CD4-positive, alpha-beta T cell (primary cell): ENCODE results near the gene OR1J4. TPM values are rescaled to one million over a fixed set of nuclear protein-coding genes. Genes with fewer than 3 reads are reported as not detected.

Experiments
- ATAC-seq: fragments of 200-7000 bp; cut with Tn5 transposase; one replicate; pipeline ENCODE4 v1.10.0; 2022; ENCODE audit warnings: mild to moderate bottlenecking; ENCODE audit not compliant: poor library complexity
- CTCF ChIA-PET: fragments of 350-600 bp; sonication (Branson Sonifier 250); formaldehyde crosslinking; loops from one replicate; lab custom pipeline; 2021; ENCODE audit warnings: antibody characterized with exemption, inconsistent platforms; lab: Charles Lee
- POLR2A ChIA-PET: fragments of 350-600 bp; sonication (Branson Sonifier 250); formaldehyde crosslinking; loops from one replicate; lab custom pipeline; 2021; ENCODE audit warnings: antibody characterized with exemption, inconsistent platforms; lab: Charles Lee
- DNase-seq, 14 experiments: peaks; one replicate each; pipeline ENCODE4 v3.0.0-alpha.2; 2013 to 2020; ENCODE audit warnings: mixed read lengths in 2 of 14
- H3K27ac ChIP-seq, 2 donors: one replicate each; pipeline versions ENCODE4 v1.5.1 to v1.7.0; 2013; ENCODE audit warnings: low read length in 2 of 2, low read depth in 1 of 2, mild to moderate bottlenecking in 1 of 2
- H3K27me3 ChIP-seq, 2 experiments: 1 replicate in 1 of 2; 2 replicates in 1 of 2; pipeline versions ENCODE4 v1.6.1 to v1.7.0; 2013; ENCODE audit warnings: low read length in 2 of 2, control low read depth in 1 of 2, mild to moderate bottlenecking in 1 of 2, moderate library complexity in 1 of 2; ENCODE audit not compliant: insufficient read depth in 2 of 2, control insufficient read depth in 1 of 2
- H3K36me3 ChIP-seq: one replicate; pipeline ENCODE4 v1.6.1; 2013; ENCODE audit warnings: low read length, control low read depth; ENCODE audit not compliant: insufficient read depth
- H3K4me1 ChIP-seq: one replicate; pipeline ENCODE4 v1.6.1; 2013; ENCODE audit warnings: low read length, control low read depth; ENCODE audit not compliant: insufficient read depth
- H3K4me3 ChIP-seq: one replicate; pipeline ENCODE4 v1.5.1; 2013; ENCODE audit warnings: mild to moderate bottlenecking, low read length, moderate library complexity
- H3K9me3 ChIP-seq, 2 experiments: 1 replicate in 1 of 2; 2 replicates in 1 of 2; pipeline versions ENCODE4 v1.6.1 to v1.7.0; 2013; ENCODE audit warnings: low read length in 2 of 2, mild to moderate bottlenecking in 2 of 2, control low read depth in 1 of 2, moderate library complexity in 1 of 2; ENCODE audit not compliant: control insufficient read depth in 1 of 2, insufficient read depth in 1 of 2
- H3K27ac Mint-ChIP-seq: one replicate; pipeline ENCODE4 v1.8.0; 2020; ENCODE audit warnings: mixed read lengths
- H3K27me3 Mint-ChIP-seq: one replicate; pipeline ENCODE4 v1.8.0; 2021; ENCODE audit warnings: mixed read lengths
- H3K36me3 Mint-ChIP-seq: one replicate; pipeline ENCODE4 v1.8.0; 2021; ENCODE audit warnings: low read depth, mixed read lengths
- H3K4me1 Mint-ChIP-seq: one replicate; pipeline ENCODE4 v1.8.0; 2021; ENCODE audit warnings: low read depth, mixed read lengths
- H3K4me3 Mint-ChIP-seq: one replicate; pipeline ENCODE4 v1.8.0; 2020; ENCODE audit warnings: mild to moderate bottlenecking, mixed read lengths
- H3K9me3 Mint-ChIP-seq: one replicate; pipeline ENCODE4 v1.8.0; 2020; ENCODE audit warnings: mixed read lengths
- CTCF ChIP-seq: fragments of 200-600 bp; IDR thresholded peaks from one replicate; pipeline ENCODE4 v1.8.0; 2022; ENCODE audit warnings: antibody characterized with exemption, mild to moderate bottlenecking
- intact Hi-C, 2 experiments: fragments of 100-400 bp; cut with DNase I in 1 of 2; cut with micrococcal nuclease in 1 of 2; formaldehyde crosslinking; loops; one replicate each; pipeline versions ENCODE4 v1.15.1 to v1.9.0; 2023 to 2025; cut with DNase I, micrococcal nuclease
- polyA plus RNA-seq, 2 donors: library from polyadenylated mRNA; unstranded; fragments of 120-200 nt; gene quantifications; one replicate each; pipeline ENCODE4 v1.2.1, GENCODE V29; 2013
- total RNA-seq, 174 experiments: library from RNA in 2 of 174; stranded (reverse) in 2 of 174; gene quantifications; one replicate each; pipeline ENCODE4 v1.2.3 and lab custom pipeline; 2021 to 2026

The OR1J4 gene, protein sequence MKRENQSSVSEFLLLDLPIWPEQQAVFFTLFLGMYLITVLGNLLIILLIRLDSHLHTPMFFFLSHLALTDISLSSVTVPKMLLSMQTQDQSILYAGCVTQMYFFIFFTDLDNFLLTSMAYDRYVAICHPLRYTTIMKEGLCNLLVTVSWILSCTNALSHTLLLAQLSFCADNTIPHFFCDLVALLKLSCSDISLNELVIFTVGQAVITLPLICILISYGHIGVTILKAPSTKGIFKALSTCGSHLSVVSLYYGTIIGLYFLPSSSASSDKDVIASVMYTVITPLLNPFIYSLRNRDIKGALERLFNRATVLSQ
- total RNA-seq (not detected), total RNA-seq (lab: John Stamatoyannopoulos, UW) (0 to 0.12 (median 0) reads per million in 172 experiments)
- polyA plus RNA-seq (2013, experiment 1 of 2): not detected
- not detected for polyA plus RNA-seq (2013, experiment 2 of 2)

- Histone ChIP-seq H3K36me3 (no peaks in the 10 kb centered on the region), H3K4me3 (no peak within 1 kb of the TSS), H3K27me3 (peaks cover 4 to 12% of the 10 kb centered on the region in 2 experiments), H3K9me3 (no peaks in the 10 kb centered on the region), H3K27ac (no peak within 1 kb of the TSS), H3K4me1 (no peaks in the 10 kb centered on the region)
- H3K9me3 Mint-ChIP-seq: no peaks in the 10 kb centered on the region
- no peak for ATAC-seq
- CTCF ChIA-PET: no interaction called here
- intact Hi-C loops: no loop called here
- TF ChIP-seq CTCF: no peak
- H3K4me1 Mint-ChIP-seq: no peaks in the 10 kb centered on the region
- H3K4me3 Mint-ChIP-seq: no peak within 1 kb of the TSS
- POLR2A ChIA-PET: no interaction called here
- no peak within 1 kb of the TSS for H3K27ac Mint-ChIP-seq
- DNase-seq: no peak
- peaks cover 21% of the 10 kb centered on the region for H3K27me3 Mint-ChIP-seq
- no peaks in the 10 kb centered on the region for H3K36me3 Mint-ChIP-seq
Observed at GRCh38 chr9:122518841-122519240, at the start of gene OR1J4. TSS of gene OR1J4 (plus strand) at chr9:122519141. CDS start at chr9:122519141, 0 bp downstream.

GRCh38 chr9:122474561-122474960, 44.4 kb upstream of the OR1J4 start:
- no peak for TF ChIP-seq CTCF
- Histone ChIP-seq H3K9me3 (no peaks in the 10 kb centered on the region), H3K4me3 (no peak overlapping the region), H3K27me3 (peaks cover 3% of the 10 kb centered on the region in 2 experiments), H3K4me1 (no peaks in the 10 kb centered on the region), H3K27ac (no peak overlapping the region), H3K36me3 (no peaks in the 10 kb centered on the region)
- CTCF ChIA-PET: no interaction called here
- DNase-seq (no peak), ATAC-seq (no peak)
- Mint-ChIP-seq H3K9me3 (no peaks in the 10 kb centered on the region), H3K27me3 (peaks cover 35% of the 10 kb centered on the region), H3K36me3 (no peaks in the 10 kb centered on the region), H3K27ac (no peak overlapping the region), H3K4me3 (no peak overlapping the region), H3K4me1 (no peaks in the 10 kb centered on the region)
- POLR2A ChIA-PET: no interaction called here
- intact Hi-C loops: no loop called here

- ChIA-PET POLR2A (no interaction called here), CTCF (interaction anchor here (0.9 kb wide), 1 partner anchor 23 kb away, joined by 3 read pairs; no protein-coding TSS in a partner anchor)
- H3K27ac ChIP-seq: no peak overlapping the region
- Mint-ChIP-seq H3K27me3 (peaks cover 34% of the 10 kb centered on the region), H3K4me1 (no peaks in the 10 kb centered on the region), H3K27ac (no peak overlapping the region), H3K9me3 (no peaks in the 10 kb centered on the region), H3K4me3 (no peak overlapping the region), H3K36me3 (no peaks in the 10 kb centered on the region)
- no peaks in the 10 kb centered on the region for H3K4me1 ChIP-seq
- H3K27me3 ChIP-seq: peaks cover 3% of the 10 kb centered on the region in 2 experiments
- no peak overlapping the region for H3K4me3 ChIP-seq
- no peaks in the 10 kb centered on the region for H3K36me3 ChIP-seq
- DNase-seq (no peak), ATAC-seq (no peak)
- no peak for TF ChIP-seq CTCF
- H3K9me3 ChIP-seq: no peaks in the 10 kb centered on the region
- intact Hi-C loops: no loop called here
Observed at GRCh38 chr9:122475717-122476116, 43.2 kb upstream of the OR1J4 start.
